ENCODE measurements around the gene PTPRG. TPM values are rescaled to one million over a fixed set of nuclear protein-coding genes. Genes with fewer than 3 reads are reported as not detected.

The PTPRG gene
- polyA plus RNA-seq, 3 donors, result not detected

GRCh38 chr3:61739640-61740039 is 178.3 kb downstream of the PTPRG start:
- no peak overlapping the region for H2AFZ ChIP-seq (ENCODE audit: insufficient read depth, low read depth, low read length, poor library complexity, severe bottlenecking)
- Mint-ChIP-seq H3K36me3 (no peaks in the 10 kb centered on the region), H3K4me1 (no peaks in the 10 kb centered on the region), H3K4me3 (no peak overlapping the region), H3K27ac (no peak overlapping the region), H3K27me3 (ENCODE audit: low read depth in 3 of 3) (peaks cover 0 to 2% (median 0%) of the 10 kb centered on the region in 3 donors), H3K9me3 (peaks cover 2 to 15% (median 4%) of the 10 kb centered on the region in 7 donors)
- no peak for DNase-seq
- TF ChIP-seq CTCF (IDR thresholded peaks at IDR 0.05), result no peak
- H3K79me2 ChIP-seq (ENCODE audit: insufficient read depth, low read length), result no peaks in the 10 kb centered on the region
- no peaks in the 10 kb centered on the region for H3K4me1 ChIP-seq (ENCODE audit: control insufficient read depth in 1 of 2, insufficient read depth in 2 of 2, low read length in 2 of 2)
- no CpG with 5 or more reads among the region's 1 CpG for WGBS (ENCODE audit: insufficient coverage)
- intact Hi-C loops (cut with micrococcal nuclease), result no loop called here
- peaks cover 0 to 8% of the 10 kb centered on the region in 2 donors for H3K9me3 ChIP-seq (replicated peaks in 1 of 2; ENCODE audit: control insufficient read depth in 1 of 2, insufficient read depth in 1 of 2, low read length in 2 of 2)
- no peaks in the 10 kb centered on the region for H3K27me3 ChIP-seq (ENCODE audit: control insufficient read depth in 2 of 2, insufficient read depth in 2 of 2, low read length in 2 of 2)
- H3K9ac ChIP-seq (ENCODE audit: insufficient read depth, low read length, poor library complexity, severe bottlenecking), result no peak overlapping the region
- H3K36me3 ChIP-seq (replicated peaks in 1 of 2; ENCODE audit: control insufficient read depth in 1 of 2, insufficient read depth in 2 of 2, low read length in 2 of 2), result no peaks in the 10 kb centered on the region
- no peaks in the 10 kb centered on the region for H4K20me1 ChIP-seq (ENCODE audit: insufficient read depth, low read length)
- no peak overlapping the region for H3K4me3 ChIP-seq (replicated peaks in 1 of 3; ENCODE audit: low read depth in 2 of 3, low read length in 3 of 3)
- H3K27ac ChIP-seq (ENCODE audit: low read depth in 1 of 2, low read length in 2 of 2), result no peak overlapping the region
- no peak overlapping the region for H3K4me2 ChIP-seq (replicated peaks; ENCODE audit: extremely low read depth, low read length, poor library complexity, severe bottlenecking)

GRCh38 chr3:61740494-61740893 is 179.1 kb downstream of the PTPRG start:
- no peaks in the 10 kb centered on the region for H3K79me2 ChIP-seq (ENCODE audit: insufficient read depth, low read length)
- H2AFZ ChIP-seq (ENCODE audit: insufficient read depth, low read depth, low read length, poor library complexity, severe bottlenecking), result no peak overlapping the region
- no peaks in the 10 kb centered on the region for H3K36me3 ChIP-seq (replicated peaks in 1 of 2; ENCODE audit: control insufficient read depth in 1 of 2, insufficient read depth in 2 of 2, low read length in 2 of 2)
- no peaks in the 10 kb centered on the region for H4K20me1 ChIP-seq (ENCODE audit: insufficient read depth, low read length)
- H3K4me2 ChIP-seq (replicated peaks; ENCODE audit: extremely low read depth, low read length, poor library complexity, severe bottlenecking), result no peak overlapping the region
- no peaks in the 10 kb centered on the region for H3K4me1 ChIP-seq (ENCODE audit: control insufficient read depth in 1 of 2, insufficient read depth in 2 of 2, low read length in 2 of 2)
- no peak overlapping the region for H3K27ac ChIP-seq (ENCODE audit: low read depth in 1 of 2, low read length in 2 of 2)
- no peaks in the 10 kb centered on the region for H3K27me3 ChIP-seq (ENCODE audit: control insufficient read depth in 2 of 2, insufficient read depth in 2 of 2, low read length in 2 of 2)
- no peaks in the 10 kb centered on the region for H3K36me3 Mint-ChIP-seq
- H3K4me1 Mint-ChIP-seq, result no peaks in the 10 kb centered on the region
- intact Hi-C loops (cut with micrococcal nuclease), result no loop called here
- no CpG with 5 or more reads among the region's 1 CpG for WGBS (ENCODE audit: insufficient coverage)
- DNase-seq, result no peak
- H3K4me3 Mint-ChIP-seq, result no peak overlapping the region
- H3K27ac Mint-ChIP-seq, result no peak overlapping the region
- no peak for TF ChIP-seq CTCF (IDR thresholded peaks at IDR 0.05)
- peaks cover 2 to 17% (median 8%) of the 10 kb centered on the region in 7 donors for H3K9me3 Mint-ChIP-seq
- no peak overlapping the region for H3K4me3 ChIP-seq (replicated peaks in 1 of 3; ENCODE audit: low read depth in 2 of 3, low read length in 3 of 3)
- H3K27me3 Mint-ChIP-seq (ENCODE audit: low read depth in 3 of 3), result peaks cover 0 to 2% (median 0%) of the 10 kb centered on the region in 3 donors
- no peak overlapping the region for H3K9ac ChIP-seq (ENCODE audit: insufficient read depth, low read length, poor library complexity, severe bottlenecking)
- peaks cover 0 to 8% of the 10 kb centered on the region in 2 donors for H3K9me3 ChIP-seq (replicated peaks in 1 of 2; ENCODE audit: control insufficient read depth in 1 of 2, insufficient read depth in 1 of 2, low read length in 2 of 2)
